ENCODE results near the gene EXOC6B. TPM values are rescaled to one million over a fixed set of nuclear protein-coding genes. Genes with fewer than 3 reads are reported as not detected.

Gene EXOC6B
- total RNA-seq, 2 donors from 2014 or later = 16.6 to 36.6 TPM

- TF ChIP-seq POLR2A (IDR thresholded peaks at IDR 0.05) (no peak), POLR2AphosphoS5 (IDR thresholded peaks at IDR 0.05) (no peak), CTCF (IDR thresholded peaks at IDR 0.05) (no peak)
- Histone ChIP-seq H3K4me1 (replicated peaks) (no peaks in the 10 kb centered on the region), H3K36me3 (no peaks in the 10 kb centered on the region), H3K27me3 (replicated peaks; ENCODE audit: insufficient read depth) (no peaks in the 10 kb centered on the region), H3K4me3 (no peak overlapping the region), H3K9me3 (no peaks in the 10 kb centered on the region), H3K27ac (no peak overlapping the region)
- WGBS = 94% methylated on average over 1 of the region's 1 CpG
- intact Hi-C loops (cut with DNase I) = no loop called here
- no peak for DNase-seq (ENCODE audit: low spot score)
Observed at GRCh38 chr2:72330652-72331051, 495.2 kb downstream of the EXOC6B start.

GRCh38 chr2:72326759-72327158, 499.1 kb downstream of the EXOC6B start:
- Histone ChIP-seq H3K4me3 (no peak overlapping the region), H3K27ac (no peak overlapping the region), H3K27me3 (replicated peaks; ENCODE audit: insufficient read depth) (no peaks in the 10 kb centered on the region), H3K9me3 (no peaks in the 10 kb centered on the region), H3K36me3 (no peaks in the 10 kb centered on the region), H3K4me1 (replicated peaks) (no peaks in the 10 kb centered on the region)
- 96% methylated on average over 3 of the region's 3 CpGs for WGBS
- TF ChIP-seq CTCF (IDR thresholded peaks at IDR 0.05) (no peak), POLR2AphosphoS5 (IDR thresholded peaks at IDR 0.05) (no peak), POLR2A (IDR thresholded peaks at IDR 0.05) (no peak)
- intact Hi-C loops (cut with DNase I) = no loop called here
- DNase-seq (ENCODE audit: low spot score) = no peak

GRCh38 chr2:72325592-72326422, 500.0 kb downstream of the EXOC6B start:
- intact Hi-C loops (cut with DNase I) = no loop called here
- DNase-seq (ENCODE audit: low spot score) = no peak
- no peaks in the 10 kb centered on the region for H3K4me1 ChIP-seq (replicated peaks)

GRCh38 chr2:72316774-72317173, 509.1 kb downstream of the EXOC6B start:
- Histone ChIP-seq H3K9me3 (no peaks in the 10 kb centered on the region), H3K36me3 (no peaks in the 10 kb centered on the region), H3K27me3 (replicated peaks; ENCODE audit: insufficient read depth) (no peaks in the 10 kb centered on the region), H3K4me3 (no peak overlapping the region), H3K27ac (no peak overlapping the region), H3K4me1 (replicated peaks) (no peaks in the 10 kb centered on the region)
- intact Hi-C loops (cut with DNase I) = no loop called here
- DNase-seq (ENCODE audit: low spot score) = no peak
- TF ChIP-seq CTCF (IDR thresholded peaks at IDR 0.05) (no peak), POLR2A (IDR thresholded peaks at IDR 0.05) (no peak), POLR2AphosphoS5 (IDR thresholded peaks at IDR 0.05) (no peak)

More at GRCh38 chr2:72325592-72326422, 500.0 kb downstream of the EXOC6B start:
- H3K36me3 ChIP-seq = no peaks in the 10 kb centered on the region
- 75% methylated on average over 8 of the region's 8 CpGs for WGBS
- H3K27ac ChIP-seq = no peak overlapping the region
- H3K4me3 ChIP-seq = no peak overlapping the region
- no peak for TF ChIP-seq CTCF (IDR thresholded peaks at IDR 0.05)
- no peak for TF ChIP-seq POLR2AphosphoS5 (IDR thresholded peaks at IDR 0.05)
- no peak for TF ChIP-seq POLR2A (IDR thresholded peaks at IDR 0.05)
- H3K27me3 ChIP-seq (replicated peaks; ENCODE audit: insufficient read depth) = no peaks in the 10 kb centered on the region
- no peaks in the 10 kb centered on the region for H3K9me3 ChIP-seq

- no peak overlapping the region for H3K4me3 ChIP-seq
- no peak overlapping the region for H3K27ac ChIP-seq
- no peaks in the 10 kb centered on the region for H3K9me3 ChIP-seq
- no peaks in the 10 kb centered on the region for H3K27me3 ChIP-seq (replicated peaks; ENCODE audit: insufficient read depth)
- intact Hi-C loops (cut with DNase I) = no loop called here
- no peak for TF ChIP-seq POLR2A (IDR thresholded peaks at IDR 0.05)
- TF ChIP-seq POLR2AphosphoS5 (IDR thresholded peaks at IDR 0.05) = no peak
- TF ChIP-seq CTCF (IDR thresholded peaks at IDR 0.05) = no peak
- DNase-seq (ENCODE audit: low spot score) = no peak
- no peaks in the 10 kb centered on the region for H3K36me3 ChIP-seq
- WGBS = 89% methylated on average over 9 of the region's 9 CpGs
- no peaks in the 10 kb centered on the region for H3K4me1 ChIP-seq (replicated peaks)
Observed at GRCh38 chr2:72300147-72300684, 525.6 kb downstream of the EXOC6B start.

Measured in prostate gland (tissue), 2 donors.